Choroid plexus epithelial cell (primary cell): Measurements from ENCODE around the gene FUBP3.
A peak's percentile ranks its signal among the peaks of the same experiment; 100 is the strongest.

Experiments used
- DNase-seq: peaks from one replicate; pipeline ENCODE4 v3.0.0-alpha.2; 2010; ENCODE audit warnings: low read depth
- H3K4me3 ChIP-seq: 2 replicates; pipeline ENCODE4 v1.5.1; 2011; ENCODE audit warnings: low read depth, mild to moderate bottlenecking, control low read depth, low read length, moderate library complexity
- TF ChIP-seq, protein P1 (sequence below): conservative IDR thresholded peaks from 2 replicates; pipeline ENCODE4 v1.5.1; 2011; ENCODE audit warnings: low read depth, mild to moderate bottlenecking, control low read depth, inconsistent platforms, low read length, moderate library complexity

Gene FUBP3

DNA sequence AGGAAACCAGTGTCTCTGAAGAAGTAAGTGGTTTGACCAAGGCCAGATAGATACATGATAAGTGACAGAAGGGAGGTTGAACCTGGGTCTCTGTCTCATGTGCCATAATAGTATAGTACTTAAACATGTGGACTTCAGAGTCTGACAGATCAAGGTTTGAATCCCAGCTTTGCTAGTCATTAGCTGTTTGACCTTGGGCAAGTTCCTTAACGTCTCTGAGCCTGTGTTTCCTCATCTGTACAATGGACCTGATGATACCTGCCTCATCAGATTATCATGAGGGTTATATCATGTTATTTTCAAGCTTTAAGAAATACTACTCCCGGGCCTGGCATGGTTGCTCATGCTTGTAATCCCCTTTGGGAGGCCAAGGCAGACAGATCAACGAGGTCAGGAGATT is 24.9 kb downstream of the FUBP3 start:
- no peak for DNase-seq
- no peak overlapping the region for H3K4me3 ChIP-seq
- TF ChIP-seq, protein P1, sequence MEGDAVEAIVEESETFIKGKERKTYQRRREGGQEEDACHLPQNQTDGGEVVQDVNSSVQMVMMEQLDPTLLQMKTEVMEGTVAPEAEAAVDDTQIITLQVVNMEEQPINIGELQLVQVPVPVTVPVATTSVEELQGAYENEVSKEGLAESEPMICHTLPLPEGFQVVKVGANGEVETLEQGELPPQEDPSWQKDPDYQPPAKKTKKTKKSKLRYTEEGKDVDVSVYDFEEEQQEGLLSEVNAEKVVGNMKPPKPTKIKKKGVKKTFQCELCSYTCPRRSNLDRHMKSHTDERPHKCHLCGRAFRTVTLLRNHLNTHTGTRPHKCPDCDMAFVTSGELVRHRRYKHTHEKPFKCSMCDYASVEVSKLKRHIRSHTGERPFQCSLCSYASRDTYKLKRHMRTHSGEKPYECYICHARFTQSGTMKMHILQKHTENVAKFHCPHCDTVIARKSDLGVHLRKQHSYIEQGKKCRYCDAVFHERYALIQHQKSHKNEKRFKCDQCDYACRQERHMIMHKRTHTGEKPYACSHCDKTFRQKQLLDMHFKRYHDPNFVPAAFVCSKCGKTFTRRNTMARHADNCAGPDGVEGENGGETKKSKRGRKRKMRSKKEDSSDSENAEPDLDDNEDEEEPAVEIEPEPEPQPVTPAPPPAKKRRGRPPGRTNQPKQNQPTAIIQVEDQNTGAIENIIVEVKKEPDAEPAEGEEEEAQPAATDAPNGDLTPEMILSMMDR = no peak

DNA sequence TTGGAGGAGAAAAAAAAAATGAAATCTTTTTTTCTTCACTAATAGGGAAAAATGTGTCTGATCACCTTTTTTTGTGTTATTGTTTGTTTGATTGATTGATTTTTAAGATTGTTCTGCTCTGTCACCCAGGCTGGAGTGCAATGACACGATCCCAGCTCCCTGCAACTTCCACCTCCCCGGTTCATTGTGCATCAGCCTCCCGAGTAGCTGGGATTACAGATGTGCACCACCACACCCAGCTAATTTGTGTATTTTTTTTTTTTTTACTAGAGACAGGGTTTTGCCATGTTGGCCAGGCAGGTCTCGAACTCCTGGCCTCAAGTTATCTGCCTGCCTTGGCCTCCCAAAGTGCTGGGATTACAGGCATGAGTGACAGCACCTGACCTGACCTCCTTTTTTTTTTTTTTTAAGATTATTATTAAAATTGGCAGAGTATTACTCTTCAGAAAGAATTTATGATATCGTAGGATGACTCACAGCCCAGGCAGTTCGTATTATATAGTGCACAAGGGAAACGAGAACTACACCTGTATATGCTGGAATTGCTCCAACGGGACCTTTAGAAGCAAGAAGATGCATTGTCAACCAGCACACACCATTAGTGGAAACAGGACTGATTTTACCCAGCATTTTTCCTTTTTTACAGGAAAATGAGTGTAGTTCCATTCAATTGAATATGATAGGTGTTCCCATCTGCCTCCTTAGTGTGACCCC is 27.7 kb downstream of the FUBP3 start:
- H3K4me3 ChIP-seq = no peak overlapping the region
- TF ChIP-seq, protein P1 = no peak
- DNase-seq = peak; percentile 38

DNA sequence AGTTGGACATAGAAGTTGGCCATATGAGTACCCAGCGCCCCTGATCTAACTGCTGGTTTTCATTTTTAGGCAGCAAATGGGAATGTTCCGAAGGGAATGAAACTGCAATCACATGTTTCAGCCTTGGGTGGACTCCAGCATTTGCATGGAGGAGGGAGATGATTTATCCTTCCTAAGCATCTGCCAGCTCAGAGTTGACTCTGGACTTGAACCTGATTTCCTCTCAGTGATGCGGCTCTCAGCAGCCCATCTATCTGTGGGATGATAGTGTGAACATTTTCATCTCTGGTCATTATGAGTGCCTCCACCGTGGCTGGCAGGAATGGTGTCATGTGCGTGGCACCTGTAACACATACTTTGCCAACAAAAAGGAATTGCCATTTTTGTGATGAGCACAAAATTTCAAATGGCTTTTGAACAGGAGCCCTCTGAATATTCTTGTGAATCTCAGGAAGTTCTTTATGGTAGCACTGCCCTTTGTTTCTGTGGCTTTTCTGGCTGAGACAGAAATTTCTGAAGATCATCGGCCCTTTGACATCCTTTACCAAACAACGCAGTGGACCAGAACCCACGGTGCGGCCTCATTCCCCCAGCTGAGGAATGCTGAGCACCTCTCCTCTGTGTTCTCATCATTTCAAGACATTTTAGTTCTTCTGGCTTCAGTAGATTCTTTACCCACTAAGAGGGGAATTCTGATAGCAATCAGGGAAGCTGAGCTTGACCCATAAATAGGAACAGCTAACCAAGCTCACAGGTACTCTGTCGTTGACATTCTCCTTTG is 28.5 kb downstream of the FUBP3 start:
- peak; percentile 47 for DNase-seq
- TF ChIP-seq, protein P1 = no peak
- H3K4me3 ChIP-seq = no peak overlapping the region

DNA sequence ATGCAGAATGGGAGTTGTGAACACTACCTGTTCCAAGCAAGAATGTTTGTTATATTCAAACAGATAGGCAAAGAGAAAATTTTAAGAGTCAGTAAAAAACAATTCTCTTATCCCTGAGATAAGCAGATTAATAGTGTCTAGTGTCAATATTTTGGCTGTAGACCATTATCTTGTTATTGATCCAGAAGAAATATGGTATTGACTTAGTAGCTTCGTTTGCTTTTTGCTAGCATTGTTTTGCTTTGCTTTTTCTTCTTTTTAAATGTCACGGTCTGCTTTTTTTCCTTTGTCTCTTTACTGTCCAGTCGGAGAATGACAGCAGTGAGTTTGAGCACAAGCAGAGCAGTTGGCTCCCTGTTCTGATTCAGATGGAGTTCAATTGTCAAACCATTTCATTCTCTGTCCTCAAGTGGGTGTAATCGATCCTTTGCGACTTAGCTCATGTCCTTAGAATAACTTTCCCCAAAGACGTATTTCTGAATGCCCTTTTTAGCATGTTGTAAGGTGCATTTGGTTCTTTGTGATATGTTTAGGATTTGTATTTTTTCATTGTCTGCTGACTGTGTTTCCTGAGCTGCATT is 29.3 kb downstream of the FUBP3 start:
- DNase-seq = no peak
- no peak overlapping the region for H3K4me3 ChIP-seq
- TF ChIP-seq, protein P1 = no peak

DNA sequence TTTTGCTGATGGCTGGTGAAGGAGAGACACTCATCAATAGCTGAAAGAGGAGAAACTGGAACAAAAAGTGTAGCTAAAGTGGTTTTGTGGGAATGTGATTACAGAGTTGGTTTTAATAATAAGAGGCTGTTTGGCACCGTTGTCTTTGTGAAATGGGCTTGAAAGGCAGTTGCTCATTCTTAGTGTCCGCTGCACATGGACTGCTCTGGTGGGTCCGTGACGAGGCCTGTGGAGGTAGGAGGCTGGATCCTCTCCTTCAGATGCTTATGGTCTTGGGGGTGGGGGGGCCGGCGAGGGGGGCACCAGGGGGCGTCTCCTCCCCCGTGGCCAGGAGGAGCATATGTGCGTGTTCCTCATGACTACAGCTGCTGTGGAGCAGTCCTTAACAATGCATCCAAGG is 29.8 kb downstream of the FUBP3 start:
- TF ChIP-seq, protein P1 = no peak
- DNase-seq = no peak
- H3K4me3 ChIP-seq = no peak overlapping the region

DNA sequence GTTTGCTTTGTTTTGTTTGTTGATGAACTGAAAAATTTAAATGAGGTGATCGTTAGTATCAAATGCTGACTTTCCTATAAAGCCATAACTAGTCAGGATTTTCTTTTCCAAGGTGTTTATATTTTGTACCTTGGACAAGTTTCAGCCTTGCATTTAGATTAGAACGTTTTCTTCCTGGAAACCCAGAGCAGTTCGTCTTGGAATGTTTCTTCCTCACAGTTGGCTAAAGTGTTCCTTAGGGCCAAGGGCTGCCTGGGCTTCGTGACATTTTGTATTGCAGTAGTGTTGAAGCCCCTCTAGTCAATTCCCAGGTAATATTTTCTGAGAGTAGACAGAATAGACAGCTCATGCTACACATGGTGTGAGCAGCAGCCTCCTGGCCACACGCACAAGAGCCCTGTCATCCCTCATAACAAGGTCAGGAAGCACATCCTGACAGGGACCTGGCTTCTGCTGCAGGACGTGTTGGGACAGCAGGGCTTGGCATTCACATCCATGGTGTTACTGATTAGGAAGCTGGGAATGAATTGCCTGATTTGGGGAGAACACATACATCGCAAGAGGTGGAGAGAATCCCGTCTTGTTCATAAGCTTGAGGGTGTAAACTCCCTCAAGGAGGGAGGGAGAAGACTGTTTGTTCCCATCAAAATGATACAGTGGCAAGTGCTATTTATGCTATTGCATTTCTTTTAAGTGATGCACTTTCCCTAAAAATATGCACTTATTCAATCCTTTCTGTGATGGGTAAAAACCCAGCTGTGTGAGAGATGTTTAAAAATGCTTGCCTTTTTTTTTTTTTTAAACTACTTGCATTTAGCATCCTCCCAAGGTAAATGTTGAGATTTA is 31.7 kb downstream of the FUBP3 start:
- DNase-seq = no peak
- H3K4me3 ChIP-seq = no peak overlapping the region
- TF ChIP-seq, protein P1 = no peak
